Cardiac septum (tissue), 1 donor: ENCODE data around the gene MAPK8IP3. TPM values are rescaled to one million over a fixed set of nuclear protein-coding genes. Genes with fewer than 3 reads are reported as not detected.

ENCODE experiments used
- DNase-seq: peaks from one replicate; pipeline ENCODE4 v3.0.0-alpha.2; 2020; ENCODE audit warnings: low spot score
- intact Hi-C: fragments of 100-400 bp; cut with DNase I; formaldehyde crosslinking; loops from one replicate; pipeline ENCODE4 v1.14.0; 2022
- total RNA-seq: library from RNA; stranded (reverse); fragmentation: NEBNext Ultra II Directional; extraction: Animal tissue kit (Norgen Biotek cat#: 25700); gene quantifications from one replicate; pipeline ENCODE4 v1.2.1, GENCODE V29; 2021
- donor health status: DM: no; HTN: no; CAD: no.

MAPK8IP3 gene
- total RNA-seq, 1 donor from 2014 or later: 71.4 TPM

GRCh38 chr16:1754204-1754603 lies 48.2 kb downstream of the MAPK8IP3 start:
- no peak for DNase-seq
- intact Hi-C loops: no loop called here

DNA sequence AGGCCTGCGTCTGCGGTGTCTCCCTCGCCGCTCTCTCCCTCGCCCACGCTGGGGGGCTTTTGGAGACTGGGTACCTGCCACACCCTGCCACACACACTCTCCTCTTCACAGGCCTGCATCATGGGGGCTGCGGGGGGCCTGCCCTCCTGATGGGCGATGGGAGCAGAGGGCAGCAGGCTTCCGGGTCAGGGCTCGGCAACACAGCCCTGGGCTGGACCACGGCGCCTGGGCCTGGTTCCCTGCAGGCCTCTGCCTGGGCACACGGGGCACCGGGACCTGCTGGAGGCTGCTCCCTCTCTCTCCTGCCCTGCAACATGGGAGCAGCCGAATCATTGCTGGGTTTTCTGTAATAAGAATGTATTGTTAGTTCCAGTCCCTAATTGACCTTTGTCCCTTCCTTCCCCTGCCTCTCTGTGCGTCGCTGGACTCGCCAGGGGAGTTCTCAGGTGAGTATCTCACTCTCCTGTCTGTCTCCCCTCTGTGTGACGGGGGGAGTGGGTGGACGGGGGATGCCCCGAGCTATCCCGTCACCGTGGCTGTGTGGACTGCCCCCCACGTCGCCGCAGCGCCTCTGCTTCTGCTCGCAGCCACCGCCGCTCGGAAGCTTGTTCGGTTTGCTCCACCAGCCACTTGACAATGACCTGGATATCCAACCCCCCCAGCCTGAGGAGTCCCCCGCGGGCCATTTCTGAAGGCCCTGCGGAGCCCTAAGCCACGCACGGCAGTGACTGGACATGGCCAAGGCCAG lies 51.9 kb downstream of the MAPK8IP3 start:
- intact Hi-C loops: no loop called here
- DNase-seq: no peak

DNA sequence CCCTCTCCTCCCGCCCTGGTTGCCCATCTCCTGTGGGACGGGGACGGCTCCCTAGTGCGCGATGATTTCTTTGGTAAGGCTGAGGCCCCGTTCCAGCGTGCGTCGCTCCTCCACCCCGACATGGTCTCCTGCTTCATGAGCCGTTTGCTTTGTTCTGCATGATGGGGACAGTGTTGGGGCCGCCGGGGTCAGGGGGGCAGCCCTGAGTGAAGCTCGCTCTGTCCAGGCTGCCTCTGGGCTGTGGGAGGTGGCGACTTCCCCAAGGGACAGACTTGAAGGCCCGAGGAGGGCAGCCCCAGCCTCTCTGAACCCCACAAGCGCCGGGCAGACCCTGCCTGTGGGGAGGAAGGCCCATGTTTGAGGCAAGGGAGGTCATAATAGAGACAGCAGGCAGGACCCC lies 52.9 kb downstream of the MAPK8IP3 start:
- intact Hi-C loops: no loop called here
- no peak for DNase-seq

DNA sequence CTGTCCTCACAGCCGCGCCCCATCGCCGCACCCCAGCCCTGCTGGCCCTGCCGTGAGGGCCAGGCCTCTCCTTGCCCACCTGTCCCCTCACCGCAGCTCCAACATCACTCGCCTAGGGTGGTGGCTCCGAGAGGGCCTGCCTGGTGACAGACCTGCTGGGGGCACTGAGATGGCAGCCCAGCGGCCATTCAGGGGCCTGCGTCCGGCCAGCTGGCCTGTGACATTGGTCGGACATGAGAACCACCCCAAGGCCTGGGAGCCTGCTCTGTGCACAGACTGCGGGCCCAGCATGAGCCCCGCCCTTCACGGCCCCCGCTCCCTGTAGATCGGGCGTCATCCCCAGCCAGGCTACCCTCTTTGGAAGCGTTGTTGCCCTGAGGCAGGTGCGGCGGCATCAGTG lies 53.5 kb downstream of the MAPK8IP3 start:
- no peak for DNase-seq
- intact Hi-C loops: no loop called here

- intact Hi-C loops: no loop called here
- no peak for DNase-seq
Observed at GRCh38 chr16:1760911-1761310, 54.9 kb downstream of the MAPK8IP3 start.

GRCh38 chr16:1761751-1762150 lies 55.8 kb downstream of the MAPK8IP3 start:
- DNase-seq: no peak
- intact Hi-C loops: no loop called here

DNA sequence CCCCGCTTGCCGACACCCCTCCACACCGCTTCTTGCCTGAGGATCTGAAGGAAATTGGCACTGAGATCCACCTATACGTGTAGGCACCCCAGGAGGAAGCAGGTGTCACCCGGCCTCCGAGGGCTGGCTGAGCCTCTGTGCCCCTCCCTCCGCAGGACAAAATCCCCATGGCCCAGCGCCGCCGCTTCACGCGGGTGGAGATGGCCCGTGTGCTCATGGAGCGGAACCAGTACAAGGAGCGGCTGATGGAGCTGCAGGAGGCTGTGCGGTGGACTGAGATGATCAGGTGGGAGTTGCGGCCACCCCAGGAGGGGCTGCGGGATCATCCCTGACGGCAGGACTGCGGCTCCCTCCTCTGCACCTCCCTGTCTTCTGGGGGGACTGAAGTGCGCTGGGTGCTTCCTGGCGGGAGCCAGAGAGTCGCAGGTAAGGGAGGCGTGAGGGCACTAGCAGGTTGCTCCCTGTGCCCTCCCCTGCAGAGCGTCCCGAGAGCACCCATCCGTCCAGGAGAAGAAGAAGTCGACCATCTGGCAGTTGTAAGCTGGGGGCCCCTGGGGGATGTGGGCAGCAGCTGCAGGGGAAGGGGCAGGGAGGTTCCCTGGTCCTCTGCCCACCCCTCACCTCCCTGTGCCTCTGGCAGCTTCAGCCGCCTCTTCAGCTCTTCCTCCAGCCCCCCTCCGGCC lies 56.3 kb downstream of the MAPK8IP3 start:
- no peak for DNase-seq
- intact Hi-C loops: no loop called here

DNA sequence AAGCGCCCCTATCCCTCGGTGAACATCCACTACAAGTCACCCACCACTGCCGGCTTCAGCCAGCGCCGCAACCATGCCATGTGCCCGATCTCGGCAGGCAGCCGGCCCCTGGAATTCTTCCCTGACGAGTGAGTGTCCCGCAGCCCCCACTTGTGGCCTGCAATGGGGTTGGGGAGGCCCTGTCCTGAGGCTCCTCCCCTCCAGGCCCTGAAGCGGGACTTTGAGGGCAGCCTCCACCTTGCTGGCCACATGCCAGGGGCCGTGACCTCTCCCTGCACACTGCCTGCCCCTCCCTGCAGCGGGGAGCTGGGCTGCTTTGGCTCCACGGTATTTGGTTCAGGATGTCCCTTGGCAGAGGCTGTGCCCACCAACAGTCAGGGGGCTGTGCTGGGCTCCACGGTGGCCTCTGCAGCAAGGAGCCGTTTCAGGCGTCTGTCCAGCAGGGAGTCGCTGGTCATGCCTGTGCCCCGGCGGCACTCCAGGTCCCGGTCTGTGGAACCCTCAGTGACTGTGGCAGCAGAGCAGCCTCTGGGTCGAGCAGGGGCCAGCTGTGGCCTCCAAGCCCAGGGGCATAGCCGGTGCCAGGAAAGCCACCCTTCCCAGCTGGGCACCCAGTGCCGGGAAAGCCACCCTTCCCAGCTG lies 57.0 kb downstream of the MAPK8IP3 start:
- no peak for DNase-seq
- intact Hi-C loops: no loop called here

- intact Hi-C loops: no loop called here
- DNase-seq: no peak
Observed at GRCh38 chr16:1763521-1764511, 57.8 kb downstream of the MAPK8IP3 start.

GRCh38 chr16:1764971-1765370 lies 59.0 kb downstream of the MAPK8IP3 start:
- DNase-seq: no peak
- intact Hi-C loops: no loop called here

GRCh38 chr16:1765826-1766225 lies 59.8 kb downstream of the MAPK8IP3 start:
- no peak for DNase-seq
- intact Hi-C loops: no loop called here

GRCh38 chr16:1766231-1766630 lies 60.2 kb downstream of the MAPK8IP3 start:
- no peak for DNase-seq
- intact Hi-C loops: no loop called here

DNA sequence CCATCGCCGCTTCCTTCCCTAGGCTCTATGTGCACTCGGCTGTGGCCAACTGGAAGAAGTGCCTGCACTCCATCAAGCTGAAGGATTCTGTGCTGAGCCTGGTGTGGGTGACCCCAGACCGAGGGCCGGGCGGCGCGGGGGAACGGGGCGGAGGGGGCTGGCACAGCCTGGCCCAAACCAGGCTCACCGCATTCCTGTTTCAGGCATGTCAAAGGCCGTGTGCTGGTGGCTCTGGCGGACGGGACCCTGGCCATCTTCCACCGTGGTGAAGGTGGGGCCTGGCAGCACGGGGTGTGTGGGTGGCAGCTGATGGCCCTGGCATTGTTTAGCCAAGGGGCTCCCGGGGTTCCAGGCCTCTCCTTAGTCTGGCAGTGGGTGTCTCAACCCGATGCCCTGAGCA lies 60.7 kb downstream of the MAPK8IP3 start:
- DNase-seq: no peak
- intact Hi-C loops: no loop called here

DNA sequence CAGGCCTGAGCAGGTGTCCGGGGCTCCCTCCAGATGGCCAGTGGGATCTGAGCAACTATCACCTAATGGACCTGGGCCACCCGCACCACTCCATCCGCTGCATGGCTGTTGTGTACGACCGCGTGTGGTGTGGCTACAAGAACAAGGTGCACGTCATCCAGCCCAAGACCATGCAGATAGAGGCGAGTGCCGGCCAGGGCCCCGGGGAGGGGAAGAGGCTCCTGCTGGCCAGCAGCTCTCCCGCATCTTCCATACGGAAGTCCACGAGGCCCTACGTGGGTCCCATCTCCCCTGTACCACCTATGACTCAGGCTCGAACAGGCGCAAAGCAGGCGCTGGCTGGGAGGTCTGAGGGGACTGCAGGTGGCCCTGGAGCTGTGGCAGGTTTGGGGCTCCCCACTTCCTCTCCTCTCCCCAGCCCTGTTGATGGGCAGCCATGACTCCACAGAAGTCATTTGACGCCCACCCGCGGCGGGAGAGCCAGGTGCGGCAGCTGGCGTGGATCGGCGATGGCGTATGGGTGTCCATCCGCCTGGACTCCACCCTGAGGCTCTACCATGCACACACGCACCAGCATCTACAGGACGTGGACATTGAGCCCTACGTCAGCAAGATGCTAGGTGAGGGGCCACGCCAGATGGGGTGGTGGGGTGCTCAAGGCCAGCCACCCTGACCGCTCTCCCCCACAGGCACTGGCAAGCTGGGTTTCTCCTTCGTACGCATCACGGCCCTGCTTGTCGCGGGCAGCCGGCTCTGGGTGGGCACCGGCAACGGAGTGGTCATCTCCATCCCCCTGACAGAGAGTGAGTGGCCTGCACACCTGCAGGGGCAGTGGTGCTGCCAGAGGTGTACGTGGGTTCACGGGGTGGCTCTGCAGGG lies 61.4 kb downstream of the MAPK8IP3 start:
- no peak for DNase-seq
- intact Hi-C loops: no loop called here

DNA sequence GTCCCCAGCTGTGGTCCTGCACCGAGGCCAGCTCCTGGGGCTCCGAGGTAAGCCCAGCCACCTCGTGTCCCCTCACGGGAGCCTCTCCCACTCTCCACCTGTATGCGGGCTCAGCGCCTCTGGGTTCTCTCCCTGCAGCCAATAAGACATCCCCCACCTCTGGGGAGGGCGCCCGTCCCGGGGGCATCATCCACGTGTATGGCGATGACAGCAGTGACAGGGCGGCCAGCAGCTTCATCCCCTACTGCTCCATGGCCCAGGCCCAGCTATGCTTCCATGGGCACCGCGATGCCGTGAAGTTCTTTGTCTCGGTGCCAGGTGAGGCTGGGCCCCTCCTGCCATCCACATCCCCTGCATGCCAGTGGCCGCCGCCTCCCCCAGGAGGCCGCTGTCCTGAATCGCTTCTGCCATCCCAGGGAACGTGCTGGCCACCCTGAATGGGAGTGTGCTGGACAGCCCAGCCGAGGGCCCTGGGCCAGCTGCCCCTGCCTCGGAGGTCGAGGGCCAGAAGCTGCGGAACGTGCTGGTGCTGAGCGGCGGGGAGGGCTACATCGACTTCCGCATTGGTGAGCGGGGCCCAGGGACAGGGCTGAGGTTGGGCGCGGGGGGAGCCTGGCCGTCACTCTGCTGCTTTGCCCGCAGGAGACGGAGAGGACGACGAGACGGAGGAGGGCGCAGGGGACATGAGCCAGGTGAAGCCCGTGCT lies 62.2 kb downstream of the MAPK8IP3 start:
- intact Hi-C loops: no loop called here
- DNase-seq: no peak

- intact Hi-C loops: no loop called here
- DNase-seq: no peak
Observed at GRCh38 chr16:1768767-1769401, 62.9 kb downstream of the MAPK8IP3 start.

GRCh38 chr16:1769402-1770300 lies 63.7 kb downstream of the MAPK8IP3 start:
- no peak for DNase-seq
- intact Hi-C loops: loop anchor here (5.0 kb wide), 1 partner anchor 62 kb away; the partner anchor contains the start of gene MAPK8IP3
